Measurements from ENCODE around the gene TMEM108. TPM values are rescaled to one million over a fixed set of nuclear protein-coding genes. Genes with fewer than 3 reads are reported as not detected.

Gene TMEM108
- total RNA-seq, 5 donors from 2014 or later (not counting 1 experiment from before 2014, with no cell fraction given), result 0.96 TPM; not detected in 4

DNA sequence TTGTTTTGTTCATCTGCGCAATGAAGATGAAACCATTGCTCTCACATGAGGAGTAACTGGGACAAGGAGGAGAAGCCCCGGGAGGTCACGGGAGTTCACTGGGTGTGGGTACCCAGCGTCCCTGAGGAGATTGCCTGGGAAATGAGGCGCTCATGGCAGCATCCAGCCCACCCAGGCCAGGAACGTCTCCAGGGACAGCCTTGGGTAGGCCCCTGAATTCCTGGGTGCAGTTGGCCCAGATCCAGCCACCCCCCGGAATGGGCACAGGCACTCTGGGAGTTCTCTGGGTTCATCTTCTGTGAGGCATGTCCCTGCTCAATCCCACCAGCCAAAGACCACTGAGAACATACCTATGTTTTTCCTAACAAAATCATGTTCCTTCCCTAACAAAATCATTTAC lies 380.2 kb downstream of the TMEM108 start:
- no peak overlapping the region for H3K4me3 ChIP-seq (ENCODE audit: control insufficient read depth in 1 of 2, extremely low read depth in 1 of 2, low read length in 1 of 2)
- DNase-seq (no peak), ATAC-seq (replicated peaks in 1 of 4) (no peak)
- H3K27me3 Mint-ChIP-seq, result peaks cover 0 to 3% of the 10 kb centered on the region in 2 donors
- peaks cover 0 to 3% of the 10 kb centered on the region in 2 experiments for H3K27me3 ChIP-seq (replicated peaks in 1 of 2; ENCODE audit: control insufficient read depth in 2 of 2, extremely low read depth in 1 of 2, insufficient read depth in 2 of 2, low read length in 1 of 2)
- POLR2A ChIA-PET, result no interaction called here
- CTCF ChIA-PET, result no interaction called here
- no peaks in the 10 kb centered on the region for H3K36me3 ChIP-seq (ENCODE audit: control insufficient read depth in 2 of 2, extremely low read depth in 1 of 2, insufficient read depth in 1 of 2, low read length in 1 of 2)
- peaks cover 3 to 5% (median 3%) of the 10 kb centered on the region in 3 donors for H3K4me1 Mint-ChIP-seq
- H3K4me1 ChIP-seq (ENCODE audit: control insufficient read depth in 1 of 2, extremely low read depth in 1 of 2, insufficient read depth in 2 of 2, low read length in 2 of 2), result no peaks in the 10 kb centered on the region
- H3K9me3 Mint-ChIP-seq, result no peaks in the 10 kb centered on the region
- WGBS (ENCODE audit: insufficient coverage), result 88% methylated on average over 6 of the region's 7 CpGs
- H3K27ac ChIP-seq (ENCODE audit: low read length), result no peak overlapping the region
- no peaks in the 10 kb centered on the region for H3K36me3 Mint-ChIP-seq
- H3K27ac Mint-ChIP-seq, result no peak overlapping the region
- no peak overlapping the region for H3K4me3 Mint-ChIP-seq
- no peaks in the 10 kb centered on the region for H3K9me3 ChIP-seq

DNA sequence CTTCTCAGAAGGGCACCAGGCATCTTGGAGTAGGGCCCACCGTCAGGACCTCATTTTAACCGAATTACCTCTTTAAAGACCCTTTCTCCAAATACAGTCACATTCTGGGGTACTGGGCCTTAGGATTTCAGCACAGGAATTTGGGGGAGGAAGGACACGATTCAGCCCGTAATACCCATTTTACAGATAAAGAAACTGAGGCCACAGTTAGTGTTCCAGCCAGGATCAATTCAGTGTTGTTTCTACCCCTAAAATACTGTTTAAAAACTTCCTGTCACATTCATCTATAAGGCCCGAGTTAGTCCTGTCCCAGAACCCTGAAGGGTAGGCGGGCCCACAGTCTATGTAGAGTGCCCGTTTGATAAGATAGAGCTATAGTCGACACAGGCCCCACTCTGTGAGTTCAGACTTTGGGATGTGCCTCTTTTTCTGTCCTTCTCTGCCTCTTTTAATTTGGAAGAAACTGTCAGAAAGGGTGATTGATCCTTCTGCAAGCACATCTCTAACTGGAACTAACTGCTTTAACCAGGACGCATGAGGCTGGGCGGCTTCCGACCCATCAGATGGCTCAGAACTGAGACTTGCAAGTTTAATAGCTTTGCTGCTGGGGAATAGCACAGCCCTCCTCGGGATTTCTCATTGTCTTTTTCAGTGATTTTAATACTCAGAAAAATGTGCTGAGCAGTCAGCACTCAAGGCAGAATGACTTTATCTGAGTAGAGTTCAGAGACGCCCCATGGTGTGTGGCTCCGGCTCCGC lies 381.1 kb downstream of the TMEM108 start:
- CTCF ChIA-PET, result interaction anchor here in 1 of 2 donors (1.5 kb wide), 1 partner anchor 693 kb away, joined by 4 read pairs; no protein-coding TSS in a partner anchor
- no peak overlapping the region for H3K4me3 ChIP-seq (ENCODE audit: control insufficient read depth in 1 of 2, extremely low read depth in 1 of 2, low read length in 1 of 2)
- no peak for ATAC-seq (replicated peaks in 1 of 4)
- no peaks in the 10 kb centered on the region for H3K9me3 ChIP-seq
- H3K27me3 ChIP-seq (replicated peaks in 1 of 2; ENCODE audit: control insufficient read depth in 2 of 2, extremely low read depth in 1 of 2, insufficient read depth in 2 of 2, low read length in 1 of 2), result peaks cover 0 to 6% of the 10 kb centered on the region in 2 experiments
- WGBS (ENCODE audit: insufficient coverage), result 92% methylated on average over 9 of the region's 15 CpGs
- no peaks in the 10 kb centered on the region for H3K36me3 Mint-ChIP-seq
- H3K9me3 Mint-ChIP-seq, result no peaks in the 10 kb centered on the region
- H3K4me3 Mint-ChIP-seq, result no peak overlapping the region
- peaks cover 0 to 2% (median 2%) of the 10 kb centered on the region in 3 donors for H3K4me1 Mint-ChIP-seq
- no peak overlapping the region for H3K27ac ChIP-seq (ENCODE audit: low read length)
- POLR2A ChIA-PET, result no interaction called here
- no peaks in the 10 kb centered on the region for H3K36me3 ChIP-seq (ENCODE audit: control insufficient read depth in 2 of 2, extremely low read depth in 1 of 2, insufficient read depth in 1 of 2, low read length in 1 of 2)
- no peaks in the 10 kb centered on the region for H3K4me1 ChIP-seq (ENCODE audit: control insufficient read depth in 1 of 2, extremely low read depth in 1 of 2, insufficient read depth in 2 of 2, low read length in 2 of 2)
- H3K27me3 Mint-ChIP-seq, result peaks cover 0 to 6% of the 10 kb centered on the region in 2 donors
- DNase-seq, result no peak
- no peak overlapping the region for H3K27ac Mint-ChIP-seq

DNA sequence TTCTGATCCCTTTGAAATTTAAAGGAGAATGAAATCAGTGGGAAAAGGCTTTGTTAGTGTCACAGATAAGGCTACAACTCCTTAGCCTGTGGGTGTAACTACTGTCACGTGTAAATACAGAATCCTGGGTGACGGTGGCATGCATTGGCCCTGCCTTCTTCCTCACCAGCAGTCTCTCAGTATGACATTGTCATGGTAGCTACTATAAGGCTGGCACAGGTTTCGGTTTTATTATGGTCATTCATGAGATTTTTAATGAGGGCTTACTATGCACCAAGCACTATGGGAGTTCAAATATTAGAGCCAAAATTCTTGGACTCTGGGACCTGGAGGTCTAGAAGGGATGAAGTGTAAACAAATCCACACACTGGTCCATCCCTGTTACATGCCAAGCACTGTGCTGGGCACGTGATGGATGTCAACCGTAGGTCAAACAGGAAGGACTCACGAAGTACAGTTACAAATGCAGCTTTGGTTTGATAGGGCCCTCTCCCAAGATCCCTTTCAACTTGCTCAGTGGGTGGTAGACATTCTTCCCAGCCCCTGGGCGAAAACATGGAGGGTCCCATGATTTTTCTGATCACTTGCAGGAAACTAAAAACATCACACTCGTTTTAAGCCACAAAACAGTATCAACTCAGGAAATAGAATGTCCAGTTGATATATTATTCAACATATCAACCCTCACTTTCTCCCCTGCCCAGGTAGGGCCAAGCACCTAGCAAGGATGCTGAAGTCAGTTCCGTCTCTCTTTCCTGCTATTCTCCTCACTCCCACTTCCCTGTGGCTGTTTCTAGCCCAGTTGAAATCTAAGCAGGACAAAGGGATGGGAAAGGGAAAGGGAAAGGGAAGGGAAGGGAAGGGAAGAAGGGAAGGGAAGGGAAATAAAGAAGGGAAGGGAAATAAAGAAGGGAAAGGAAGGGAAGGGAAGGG lies 387.0 kb downstream of the TMEM108 start:
- Mint-ChIP-seq H3K4me1 (peaks cover 2 to 9% (median 2%) of the 10 kb centered on the region in 3 donors), H3K27me3 (peaks cover 0 to 13% of the 10 kb centered on the region in 2 donors), H3K4me3 (no peak overlapping the region), H3K36me3 (no peaks in the 10 kb centered on the region), H3K9me3 (no peaks in the 10 kb centered on the region), H3K27ac (no peak overlapping the region)
- Histone ChIP-seq H3K36me3 (ENCODE audit: control insufficient read depth in 2 of 2, extremely low read depth in 1 of 2, insufficient read depth in 1 of 2, low read length in 1 of 2) (no peaks in the 10 kb centered on the region), H3K4me1 (ENCODE audit: control insufficient read depth in 1 of 2, extremely low read depth in 1 of 2, insufficient read depth in 2 of 2, low read length in 2 of 2) (no peaks in the 10 kb centered on the region), H3K27me3 (replicated peaks in 1 of 2; ENCODE audit: control insufficient read depth in 2 of 2, extremely low read depth in 1 of 2, insufficient read depth in 2 of 2, low read length in 1 of 2) (peaks cover 0 to 2% of the 10 kb centered on the region in 2 experiments), H3K9me3 (no peaks in the 10 kb centered on the region), H3K4me3 (ENCODE audit: control insufficient read depth in 1 of 2, extremely low read depth in 1 of 2, low read length in 1 of 2) (no peak overlapping the region), H3K27ac (ENCODE audit: low read length) (no peak overlapping the region)
- ChIA-PET POLR2A (no interaction called here), CTCF (interaction anchor here (1.1 to 1.5 kb wide), 4 partner anchors 29 to 699 kb away, joined by 3 to 18 read pairs (median 4); no protein-coding TSS in a partner anchor)
- DNase-seq (no peak), ATAC-seq (replicated peaks in 1 of 4) (no peak)
- 68% methylated on average over 5 of the region's 9 CpGs for WGBS (ENCODE audit: insufficient coverage)

DNA sequence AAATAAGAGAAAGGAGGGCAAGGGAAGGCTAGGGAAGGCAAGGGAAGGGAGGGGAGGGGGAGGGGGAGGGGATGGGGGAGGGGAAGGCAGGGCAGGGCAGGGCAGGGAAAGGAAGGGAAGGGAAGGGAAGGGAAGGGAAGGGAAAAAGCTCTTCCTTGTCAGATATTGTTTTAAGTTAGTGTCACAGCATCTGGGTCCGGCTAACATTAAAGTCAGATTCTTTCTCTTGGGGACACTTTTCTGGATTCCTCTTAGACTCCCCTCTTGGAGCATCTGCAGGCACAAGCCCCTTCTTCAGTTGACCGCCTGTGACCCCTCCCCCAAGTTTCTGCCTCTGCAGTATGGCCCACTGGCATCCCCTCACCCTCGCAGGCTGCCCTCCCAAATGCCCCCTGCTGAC lies 387.7 kb downstream of the TMEM108 start:
- WGBS (ENCODE audit: insufficient coverage), result 90% methylated on average over 2 of the region's 3 CpGs
- no peaks in the 10 kb centered on the region for H3K36me3 Mint-ChIP-seq

DNA sequence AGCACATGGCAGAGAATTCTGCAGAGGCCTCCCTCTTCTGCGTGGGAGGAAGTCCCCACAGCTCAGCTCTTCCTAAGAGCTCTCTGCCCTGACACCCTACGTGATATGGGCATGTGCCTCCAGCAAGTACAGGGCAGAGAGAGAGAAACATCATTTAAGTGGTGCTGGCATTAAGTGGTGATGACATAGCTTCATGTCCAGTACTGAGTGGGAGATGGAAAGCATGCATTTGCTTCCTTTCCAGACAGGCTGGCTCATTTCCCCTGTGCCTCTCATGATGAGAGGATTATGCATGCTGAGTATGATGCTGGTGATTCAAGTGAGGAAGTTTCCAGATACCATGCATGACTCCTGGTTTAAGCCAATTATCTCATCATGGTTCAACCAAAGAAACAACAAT lies 388.5 kb downstream of the TMEM108 start:
- no peaks in the 10 kb centered on the region for H3K9me3 Mint-ChIP-seq
- H3K4me1 Mint-ChIP-seq, result peaks cover 2 to 9% (median 2%) of the 10 kb centered on the region in 3 donors
- CTCF ChIA-PET, result interaction anchor here in 1 of 2 donors (0.7 to 1.0 kb wide), 2 partner anchors 22 to 701 kb away, joined by 3 read pairs; no protein-coding TSS in a partner anchor
- POLR2A ChIA-PET, result no interaction called here
- H3K4me3 Mint-ChIP-seq, result no peak overlapping the region
- peaks cover 0 to 9% of the 10 kb centered on the region in 2 donors for H3K27me3 Mint-ChIP-seq
- H3K36me3 Mint-ChIP-seq, result no peaks in the 10 kb centered on the region
- DNase-seq (no peak), ATAC-seq (replicated peaks in 1 of 4) (no peak)
- H3K27ac Mint-ChIP-seq, result peak overlapping the region in 1 of 2 donors; percentile 28
- Histone ChIP-seq H3K36me3 (ENCODE audit: control insufficient read depth in 2 of 2, extremely low read depth in 1 of 2, insufficient read depth in 1 of 2, low read length in 1 of 2) (no peaks in the 10 kb centered on the region), H3K4me1 (ENCODE audit: control insufficient read depth in 1 of 2, extremely low read depth in 1 of 2, insufficient read depth in 2 of 2, low read length in 2 of 2) (no peaks in the 10 kb centered on the region), H3K4me3 (ENCODE audit: control insufficient read depth in 1 of 2, extremely low read depth in 1 of 2, low read length in 1 of 2) (no peak overlapping the region), H3K27me3 (replicated peaks in 1 of 2; ENCODE audit: control insufficient read depth in 2 of 2, extremely low read depth in 1 of 2, insufficient read depth in 2 of 2, low read length in 1 of 2) (peaks cover 0 to 2% of the 10 kb centered on the region in 2 experiments), H3K27ac (ENCODE audit: low read length) (no peak overlapping the region), H3K9me3 (no peaks in the 10 kb centered on the region)
- WGBS (ENCODE audit: insufficient coverage), result 60% methylated on average over 1 of the region's 2 CpGs

More for the DNA sequence above, 387.7 kb downstream of the TMEM108 start:
- Histone ChIP-seq H3K27ac (ENCODE audit: low read length) (no peak overlapping the region), H3K4me3 (ENCODE audit: control insufficient read depth in 1 of 2, extremely low read depth in 1 of 2, low read length in 1 of 2) (no peak overlapping the region), H3K27me3 (replicated peaks in 1 of 2; ENCODE audit: control insufficient read depth in 2 of 2, extremely low read depth in 1 of 2, insufficient read depth in 2 of 2, low read length in 1 of 2) (peaks cover 0 to 2% of the 10 kb centered on the region in 2 experiments), H3K36me3 (ENCODE audit: control insufficient read depth in 2 of 2, extremely low read depth in 1 of 2, insufficient read depth in 1 of 2, low read length in 1 of 2) (no peaks in the 10 kb centered on the region), H3K9me3 (no peaks in the 10 kb centered on the region), H3K4me1 (ENCODE audit: control insufficient read depth in 1 of 2, extremely low read depth in 1 of 2, insufficient read depth in 2 of 2, low read length in 2 of 2) (no peaks in the 10 kb centered on the region)
- no peak overlapping the region for H3K4me3 Mint-ChIP-seq
- CTCF ChIA-PET, result interaction anchor here in 1 of 2 donors (1.0 kb wide), 1 partner anchor 700 kb away, joined by 3 read pairs; no protein-coding TSS in a partner anchor
- H3K9me3 Mint-ChIP-seq, result no peaks in the 10 kb centered on the region
- POLR2A ChIA-PET, result no interaction called here
- DNase-seq (no peak), ATAC-seq (replicated peaks in 1 of 4) (no peak)
- H3K27me3 Mint-ChIP-seq, result peaks cover 0 to 9% of the 10 kb centered on the region in 2 donors
- H3K27ac Mint-ChIP-seq, result no peak overlapping the region
- H3K4me1 Mint-ChIP-seq, result peaks cover 2 to 9% (median 2%) of the 10 kb centered on the region in 3 donors

DNA sequence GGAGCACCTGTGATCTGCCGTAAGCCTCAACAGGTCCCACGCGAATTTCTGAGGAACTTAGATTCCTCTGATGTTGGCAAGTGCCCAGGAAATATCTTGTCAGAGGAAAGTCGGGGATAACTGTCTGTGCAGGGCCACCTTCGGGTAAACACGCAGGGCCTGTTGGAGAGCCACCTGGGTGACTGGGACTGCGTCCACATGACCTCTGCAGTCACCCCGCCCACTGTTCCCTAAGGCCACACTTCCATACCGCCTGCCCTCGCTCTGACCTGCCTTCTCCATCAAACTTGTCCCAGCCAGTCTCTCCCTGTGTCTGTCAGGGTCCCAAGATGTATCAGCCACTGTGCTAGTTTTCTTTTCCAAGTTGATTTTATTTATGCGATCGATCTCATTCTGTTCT lies 390.4 kb downstream of the TMEM108 start:
- ATAC-seq (replicated peaks in 1 of 4), result no peak
- Mint-ChIP-seq H3K9me3 (no peaks in the 10 kb centered on the region), H3K4me1 (peaks cover 2 to 9% (median 2%) of the 10 kb centered on the region in 3 donors), H3K4me3 (no peak overlapping the region), H3K27ac (no peak overlapping the region), H3K27me3 (peaks cover 0 to 9% of the 10 kb centered on the region in 2 donors), H3K36me3 (no peaks in the 10 kb centered on the region)
- H3K4me1 ChIP-seq (ENCODE audit: control insufficient read depth in 1 of 2, extremely low read depth in 1 of 2, insufficient read depth in 2 of 2, low read length in 2 of 2), result no peaks in the 10 kb centered on the region
- ChIA-PET CTCF (no interaction called here), POLR2A (no interaction called here)
- H3K4me3 ChIP-seq (ENCODE audit: control insufficient read depth in 1 of 2, extremely low read depth in 1 of 2, low read length in 1 of 2), result no peak overlapping the region
- H3K27ac ChIP-seq (ENCODE audit: low read length), result no peak overlapping the region
- DNase-seq, result no peak
- 88% methylated on average over 10 of the region's 12 CpGs for WGBS (ENCODE audit: insufficient coverage)
- H3K27me3 ChIP-seq (replicated peaks in 1 of 2; ENCODE audit: control insufficient read depth in 2 of 2, extremely low read depth in 1 of 2, insufficient read depth in 2 of 2, low read length in 1 of 2), result peaks cover 0 to under 1% of the 10 kb centered on the region in 2 experiments
- no peaks in the 10 kb centered on the region for H3K36me3 ChIP-seq (ENCODE audit: control insufficient read depth in 2 of 2, extremely low read depth in 1 of 2, insufficient read depth in 1 of 2, low read length in 1 of 2)
- no peaks in the 10 kb centered on the region for H3K9me3 ChIP-seq
